ENCODE measurements around the gene VPS45.
"Not testable (repeated sequence)": the region's sequence is repeated elsewhere in the genome, so short reads cannot be mapped to it uniquely, and the experiment has no call there.

DNA sequence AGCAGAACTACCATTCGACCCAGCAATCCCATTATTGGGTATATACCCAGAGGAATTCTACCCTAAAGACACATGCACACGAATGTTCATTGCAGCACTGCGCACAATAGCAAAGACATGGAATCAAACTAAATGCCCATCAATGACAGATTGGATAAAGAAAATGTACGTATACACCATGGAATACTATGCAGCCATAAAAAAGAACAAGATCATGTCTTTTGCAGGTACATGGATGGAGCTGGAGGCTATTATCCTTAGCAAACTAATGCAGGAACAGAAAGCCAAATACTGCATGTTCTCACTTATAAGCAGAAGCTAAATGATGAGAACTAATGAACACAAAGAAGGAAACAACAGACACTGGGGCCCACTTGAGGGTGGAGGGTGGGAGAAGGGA, 12.1 kb upstream of the VPS45 start:
- TF ChIP-seq, protein P1, sequence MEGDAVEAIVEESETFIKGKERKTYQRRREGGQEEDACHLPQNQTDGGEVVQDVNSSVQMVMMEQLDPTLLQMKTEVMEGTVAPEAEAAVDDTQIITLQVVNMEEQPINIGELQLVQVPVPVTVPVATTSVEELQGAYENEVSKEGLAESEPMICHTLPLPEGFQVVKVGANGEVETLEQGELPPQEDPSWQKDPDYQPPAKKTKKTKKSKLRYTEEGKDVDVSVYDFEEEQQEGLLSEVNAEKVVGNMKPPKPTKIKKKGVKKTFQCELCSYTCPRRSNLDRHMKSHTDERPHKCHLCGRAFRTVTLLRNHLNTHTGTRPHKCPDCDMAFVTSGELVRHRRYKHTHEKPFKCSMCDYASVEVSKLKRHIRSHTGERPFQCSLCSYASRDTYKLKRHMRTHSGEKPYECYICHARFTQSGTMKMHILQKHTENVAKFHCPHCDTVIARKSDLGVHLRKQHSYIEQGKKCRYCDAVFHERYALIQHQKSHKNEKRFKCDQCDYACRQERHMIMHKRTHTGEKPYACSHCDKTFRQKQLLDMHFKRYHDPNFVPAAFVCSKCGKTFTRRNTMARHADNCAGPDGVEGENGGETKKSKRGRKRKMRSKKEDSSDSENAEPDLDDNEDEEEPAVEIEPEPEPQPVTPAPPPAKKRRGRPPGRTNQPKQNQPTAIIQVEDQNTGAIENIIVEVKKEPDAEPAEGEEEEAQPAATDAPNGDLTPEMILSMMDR (IDR thresholded peaks at IDR 0.05 in 8 of 11, conservative IDR thresholded peaks at IDR 0.05 in 3 of 11) = not testable (repeated sequence)
- not testable (repeated sequence) for TF ChIP-seq POLR2A, POLR2AphosphoS5 (IDR thresholded peaks at IDR 0.05)
